Astrocyte (in vitro differentiated cells and primary cell): ENCODE data around the gene SMAD7.

Source experiments
- CTCF ChIP-seq: IDR thresholded peaks from 2 replicates; pipeline ENCODE4 v1.5.1; 2011; ENCODE audit warnings: low read depth, mild to moderate bottlenecking, inconsistent platforms, low read length, moderate library complexity; ENCODE audit not compliant: insufficient read depth
- EZH2 ChIP-seq: IDR thresholded peaks from 2 replicates; pipeline ENCODE4 v1.6.1; 2012; ENCODE audit warnings: mild to moderate bottlenecking, low read length, inconsistent platforms; ENCODE audit not compliant: insufficient read depth

GRCh38 chr18:48880931-48881330 is 69.8 kb downstream of the SMAD7 start:
- no peak for TF ChIP-seq EZH2
- no peak for TF ChIP-seq CTCF
